22Rv1 (cell line): ENCODE data around the gene LPIN2.
"Not testable (repeated sequence)": the region's sequence is repeated elsewhere in the genome, so short reads cannot be mapped to it uniquely, and the experiment has no call there.

Experiments
- H3K27ac ChIP-seq: fragments of 450-650 bp; 2 replicates; pipeline ENCODE4 v1.5.1; 2017
- ZFX ChIP-seq: fragments of 450-650 bp; IDR thresholded peaks from 2 replicates; pipeline ENCODE4 v1.6.1; 2017; ENCODE audit warnings: antibody characterized with exemption, borderline replicate concordance
- TF ChIP-seq, protein P1 (sequence below): fragments of 450-650 bp; IDR thresholded peaks from 2 replicates; pipeline ENCODE4 v1.5.1; 2017; ENCODE audit warnings: mild to moderate bottlenecking

LPIN2 gene

DNA sequence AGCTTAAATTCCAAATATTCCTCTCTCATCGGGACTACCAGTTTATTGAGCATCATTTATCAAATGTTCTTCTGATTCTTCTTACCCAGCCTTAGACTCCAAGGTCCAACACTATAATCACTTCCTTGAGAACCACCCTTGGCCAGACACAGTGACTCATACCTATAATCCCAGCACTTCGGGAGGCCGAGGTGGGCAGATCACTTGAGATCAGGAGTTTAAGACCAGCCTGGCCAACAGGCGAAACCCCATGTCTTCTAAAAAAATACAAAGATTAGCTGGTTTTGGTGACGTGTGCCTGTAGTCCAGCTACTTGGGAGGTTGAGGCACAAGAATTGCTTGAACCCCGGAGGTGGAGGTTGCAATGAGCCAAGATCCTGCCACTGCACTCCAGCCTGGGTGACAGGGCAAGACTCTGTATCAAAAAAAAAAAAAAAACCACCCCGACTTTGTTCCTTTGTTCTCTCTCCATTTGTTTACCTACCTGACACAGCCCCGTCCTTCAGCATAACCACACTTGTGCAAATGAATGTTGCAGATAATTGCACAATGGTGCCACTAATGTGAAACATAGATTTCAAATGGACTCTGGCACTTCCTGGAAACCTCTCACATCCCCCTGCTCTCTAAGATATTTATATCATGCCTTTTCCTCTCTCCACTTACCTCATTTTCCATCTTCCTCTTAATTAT, 38.9 kb upstream of the LPIN2 start:
- TF ChIP-seq, protein P1, sequence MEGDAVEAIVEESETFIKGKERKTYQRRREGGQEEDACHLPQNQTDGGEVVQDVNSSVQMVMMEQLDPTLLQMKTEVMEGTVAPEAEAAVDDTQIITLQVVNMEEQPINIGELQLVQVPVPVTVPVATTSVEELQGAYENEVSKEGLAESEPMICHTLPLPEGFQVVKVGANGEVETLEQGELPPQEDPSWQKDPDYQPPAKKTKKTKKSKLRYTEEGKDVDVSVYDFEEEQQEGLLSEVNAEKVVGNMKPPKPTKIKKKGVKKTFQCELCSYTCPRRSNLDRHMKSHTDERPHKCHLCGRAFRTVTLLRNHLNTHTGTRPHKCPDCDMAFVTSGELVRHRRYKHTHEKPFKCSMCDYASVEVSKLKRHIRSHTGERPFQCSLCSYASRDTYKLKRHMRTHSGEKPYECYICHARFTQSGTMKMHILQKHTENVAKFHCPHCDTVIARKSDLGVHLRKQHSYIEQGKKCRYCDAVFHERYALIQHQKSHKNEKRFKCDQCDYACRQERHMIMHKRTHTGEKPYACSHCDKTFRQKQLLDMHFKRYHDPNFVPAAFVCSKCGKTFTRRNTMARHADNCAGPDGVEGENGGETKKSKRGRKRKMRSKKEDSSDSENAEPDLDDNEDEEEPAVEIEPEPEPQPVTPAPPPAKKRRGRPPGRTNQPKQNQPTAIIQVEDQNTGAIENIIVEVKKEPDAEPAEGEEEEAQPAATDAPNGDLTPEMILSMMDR, result no peak
- TF ChIP-seq ZFX, result no peak
- H3K27ac ChIP-seq, result no peak overlapping the region

DNA sequence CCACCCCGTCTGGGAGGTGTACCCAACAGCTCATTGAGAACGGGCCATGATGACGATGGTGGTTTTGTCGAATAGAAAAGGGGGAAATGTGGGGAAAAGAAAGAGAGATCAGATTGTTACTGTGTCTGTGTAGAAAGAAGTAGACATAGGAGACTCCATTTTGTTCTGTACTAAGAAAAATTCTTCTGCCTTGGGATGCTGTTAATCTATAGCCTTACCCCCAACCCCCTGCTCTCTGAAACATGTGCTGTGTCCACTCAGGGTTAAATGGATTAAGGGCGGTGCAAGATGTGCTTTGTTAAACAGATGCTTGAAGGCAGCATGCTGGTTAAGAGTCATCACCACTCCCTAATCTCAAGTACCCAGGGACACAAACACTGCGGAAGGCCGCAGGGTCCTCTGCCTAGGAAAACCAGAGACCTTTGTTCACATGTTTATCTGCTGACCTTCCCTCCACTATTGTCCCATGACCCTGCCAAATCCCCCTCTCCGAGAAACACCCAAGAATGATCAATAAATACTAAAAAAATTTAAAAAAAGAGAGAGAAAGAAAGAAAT, 37.0 kb upstream of the LPIN2 start:
- H3K27ac ChIP-seq, result not testable (repeated sequence)

DNA sequence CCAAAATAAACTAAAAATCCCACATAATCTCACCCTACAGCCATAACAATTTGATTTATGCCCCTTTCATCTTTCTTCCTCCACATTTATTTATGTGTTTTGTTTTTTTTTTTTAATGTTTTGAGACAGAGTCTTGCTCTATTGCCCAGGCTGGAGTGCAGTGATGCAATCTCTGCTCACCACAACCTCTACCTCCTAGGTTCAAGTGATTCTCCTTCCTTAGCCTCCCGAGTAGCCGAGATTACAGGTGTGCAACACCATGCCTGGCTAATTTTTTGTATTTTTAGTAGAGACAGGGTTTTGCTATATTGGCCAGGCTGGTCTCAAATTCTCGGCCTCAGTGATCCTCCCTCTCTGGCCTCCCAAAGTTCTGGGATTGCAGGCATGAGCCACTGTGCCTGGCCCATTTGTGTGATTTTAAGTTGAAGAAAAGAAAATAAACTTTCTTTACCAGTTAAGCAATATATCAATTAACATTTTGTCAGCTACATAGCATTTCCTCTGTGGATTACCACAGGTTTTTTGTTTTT, 35.9 kb upstream of the LPIN2 start:
- no peak for TF ChIP-seq ZFX
- TF ChIP-seq, protein P1, result no peak

DNA sequence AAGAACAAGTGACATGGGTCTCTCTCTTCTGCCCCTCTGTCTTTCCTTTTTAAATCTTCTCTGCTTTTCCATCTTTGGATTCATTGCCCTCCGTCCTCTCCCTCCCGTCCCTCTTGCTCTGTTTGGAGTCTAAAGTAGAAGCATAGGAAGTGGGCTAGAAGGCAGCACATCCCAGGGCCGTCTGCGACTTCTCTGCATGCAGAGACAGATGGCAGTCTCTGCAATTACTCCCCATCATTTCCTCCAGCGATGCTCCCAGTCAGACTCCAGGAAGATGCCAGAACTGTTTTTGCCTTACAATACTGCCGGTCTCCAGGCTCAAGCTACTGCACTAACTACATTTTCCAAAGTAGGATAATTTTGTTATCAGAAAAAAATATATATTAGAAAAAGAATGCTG, 35.2 kb upstream of the LPIN2 start:
- no peak for TF ChIP-seq ZFX
- TF ChIP-seq, protein P1, result no peak
- no peak overlapping the region for H3K27ac ChIP-seq

More for the DNA sequence above, 35.9 kb upstream of the LPIN2 start:
- H3K27ac ChIP-seq, result no peak overlapping the region

DNA sequence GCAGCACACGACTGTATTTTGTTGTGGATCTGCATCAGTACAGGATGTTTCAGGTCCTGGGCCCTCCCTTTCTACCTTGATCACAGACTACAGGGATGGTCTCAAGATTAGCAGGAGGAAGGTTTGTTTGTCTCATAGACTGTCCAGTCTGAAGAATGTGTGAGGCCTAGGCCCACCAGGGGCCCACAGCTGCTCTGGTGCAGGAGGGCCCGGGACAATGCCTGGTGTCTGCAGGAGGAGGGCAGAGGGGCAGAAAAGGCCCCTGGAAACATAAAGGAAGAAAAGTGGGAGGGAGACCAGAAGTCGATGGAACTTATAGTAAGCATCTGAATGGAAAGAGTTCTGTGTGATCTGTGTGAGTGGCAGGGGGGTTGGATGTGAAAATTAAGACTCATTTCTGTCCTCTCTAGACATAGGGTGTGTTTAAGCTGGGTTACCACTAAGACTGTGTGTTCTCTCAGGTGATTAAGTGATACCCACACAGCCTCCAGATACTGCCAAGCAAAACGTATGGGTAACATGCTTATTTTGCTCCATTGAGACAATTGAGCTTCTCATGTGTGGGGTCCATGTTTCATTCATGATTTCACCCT, 33.4 kb upstream of the LPIN2 start:
- no peak overlapping the region for H3K27ac ChIP-seq
- no peak for TF ChIP-seq ZFX
- TF ChIP-seq, protein P1, result no peak

DNA sequence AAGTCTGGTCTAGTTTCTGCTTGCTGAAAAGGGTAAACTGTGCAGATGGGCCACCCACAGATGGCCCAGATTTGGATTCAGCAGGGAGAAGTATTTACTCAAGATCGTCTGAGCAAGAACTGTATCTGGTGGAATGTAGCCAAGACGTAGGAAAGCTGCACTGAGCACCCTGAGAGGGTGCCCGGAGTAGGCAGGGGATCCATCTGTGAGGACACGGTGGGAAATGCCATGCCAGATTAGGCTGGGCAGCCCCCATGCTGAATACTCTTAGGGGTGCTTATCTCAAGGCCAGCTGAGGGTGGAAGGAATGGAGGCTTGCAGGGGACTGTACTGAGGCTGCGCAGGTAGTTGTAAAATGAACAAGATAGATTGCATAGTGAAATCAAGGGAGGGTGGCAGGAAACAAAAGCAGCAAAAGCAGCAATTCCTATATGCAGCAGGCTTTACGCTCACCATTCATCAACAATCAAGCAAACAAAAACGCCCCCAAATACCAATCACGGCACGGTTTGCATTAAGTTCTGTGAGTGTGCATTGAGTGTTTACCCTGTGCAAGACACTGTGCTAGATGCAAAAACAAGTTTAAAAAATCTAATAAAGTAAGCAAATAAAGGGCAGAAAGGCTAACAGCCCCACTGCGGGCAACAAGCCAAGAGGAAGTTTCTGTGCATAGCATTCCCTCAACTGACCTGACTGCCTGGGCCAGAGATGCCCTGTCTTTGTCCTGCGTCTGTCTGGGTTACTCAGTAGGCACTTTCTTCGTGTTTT, 32.2 kb upstream of the LPIN2 start:
- peak overlapping the region; percentile 20; the same call in 1 of the 2 replicates for H3K27ac ChIP-seq
- TF ChIP-seq, protein P1, result no peak
- TF ChIP-seq ZFX, result no peak

DNA sequence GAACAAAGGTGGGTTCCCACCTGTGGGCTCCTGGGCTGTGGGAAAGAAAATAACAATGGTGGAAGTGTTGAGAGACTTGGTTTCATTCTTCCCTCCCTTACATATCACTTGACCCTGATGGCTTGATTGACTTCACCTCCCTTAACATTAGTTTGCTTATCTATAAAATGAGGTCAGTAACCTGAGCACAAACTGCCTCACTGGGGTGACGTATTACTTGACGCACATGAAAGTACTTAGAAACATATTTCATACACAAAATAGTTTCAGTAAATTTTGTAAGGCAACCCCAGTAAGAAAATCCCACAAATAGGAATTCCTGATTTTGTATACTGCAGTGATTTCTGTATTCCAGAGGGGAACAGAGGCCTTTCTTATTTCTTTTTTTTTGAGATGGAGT, 29.4 kb upstream of the LPIN2 start:
- TF ChIP-seq, protein P1, result no peak
- no peak for TF ChIP-seq ZFX
- no peak overlapping the region for H3K27ac ChIP-seq
